ENCODE data around the gene NAA10. TPM values are rescaled to one million over a fixed set of nuclear protein-coding genes. Genes with fewer than 3 reads are reported as not detected.

Gene NAA10
- total and polyA plus RNA-seq, 2 donors from 2014 or later, result 79.3 to 120 TPM

DNA sequence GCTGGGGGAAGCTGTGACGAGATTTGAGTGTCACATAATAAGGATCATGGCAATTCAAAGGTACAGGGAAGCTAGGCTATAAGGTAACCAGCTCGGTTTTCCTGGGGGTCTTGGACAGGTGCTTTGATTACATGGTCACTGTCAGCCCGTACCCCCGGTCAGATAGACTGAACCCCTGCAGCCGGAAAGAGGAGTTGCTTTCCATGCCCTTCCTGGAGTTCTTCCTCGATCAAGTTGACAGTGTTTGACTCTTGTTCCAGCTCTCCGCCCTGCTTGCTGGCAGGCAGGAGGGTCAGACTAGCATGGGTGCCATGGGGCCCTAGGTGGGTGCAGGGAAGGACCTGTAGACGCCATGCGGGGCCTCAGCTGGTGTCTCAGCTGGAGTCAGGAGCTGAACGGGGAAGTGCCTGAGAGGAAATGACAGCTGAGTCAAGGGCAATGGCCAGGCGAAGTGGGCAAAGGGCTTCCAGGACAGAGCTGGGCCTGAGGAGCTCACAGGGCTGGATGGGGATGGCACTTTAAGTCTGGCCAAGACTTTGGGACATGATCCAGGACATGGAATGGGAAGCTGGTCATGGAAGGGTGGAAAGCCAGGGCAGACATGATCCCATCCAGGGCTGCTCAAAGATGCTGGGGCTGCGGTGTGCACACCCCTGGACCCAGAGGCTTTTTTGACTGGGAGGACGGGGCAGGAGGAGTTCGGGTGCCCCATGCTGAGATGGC, 39.3 kb upstream of the NAA10 start:
- TF ChIP-seq, protein P1, sequence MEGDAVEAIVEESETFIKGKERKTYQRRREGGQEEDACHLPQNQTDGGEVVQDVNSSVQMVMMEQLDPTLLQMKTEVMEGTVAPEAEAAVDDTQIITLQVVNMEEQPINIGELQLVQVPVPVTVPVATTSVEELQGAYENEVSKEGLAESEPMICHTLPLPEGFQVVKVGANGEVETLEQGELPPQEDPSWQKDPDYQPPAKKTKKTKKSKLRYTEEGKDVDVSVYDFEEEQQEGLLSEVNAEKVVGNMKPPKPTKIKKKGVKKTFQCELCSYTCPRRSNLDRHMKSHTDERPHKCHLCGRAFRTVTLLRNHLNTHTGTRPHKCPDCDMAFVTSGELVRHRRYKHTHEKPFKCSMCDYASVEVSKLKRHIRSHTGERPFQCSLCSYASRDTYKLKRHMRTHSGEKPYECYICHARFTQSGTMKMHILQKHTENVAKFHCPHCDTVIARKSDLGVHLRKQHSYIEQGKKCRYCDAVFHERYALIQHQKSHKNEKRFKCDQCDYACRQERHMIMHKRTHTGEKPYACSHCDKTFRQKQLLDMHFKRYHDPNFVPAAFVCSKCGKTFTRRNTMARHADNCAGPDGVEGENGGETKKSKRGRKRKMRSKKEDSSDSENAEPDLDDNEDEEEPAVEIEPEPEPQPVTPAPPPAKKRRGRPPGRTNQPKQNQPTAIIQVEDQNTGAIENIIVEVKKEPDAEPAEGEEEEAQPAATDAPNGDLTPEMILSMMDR (IDR thresholded peaks at IDR 0.05; ENCODE audit: borderline replicate concordance, extremely low read depth, insufficient read depth), result no peak
- no peak for FAIRE-seq
- H3K4me1 ChIP-seq (ENCODE audit: control insufficient read depth in 2 of 3, insufficient read depth in 2 of 3, low read depth in 1 of 3, low read length in 3 of 3), result peaks cover 0 to 18% (median 5%) of the 10 kb centered on the region in 3 donors
- peak in 1 of 5 donors; percentile 78 for DNase-seq
- no peaks in the 10 kb centered on the region for H3K9me3 ChIP-seq (ENCODE audit: control insufficient read depth in 2 of 3, insufficient read depth in 1 of 3, low read length in 3 of 3)
- no peaks in the 10 kb centered on the region for H3K27me3 ChIP-seq (ENCODE audit: control insufficient read depth, insufficient read depth, low read length)
- H3K9ac ChIP-seq (ENCODE audit: low read length in 3 of 3), result peak overlapping the region in 1 of 3 donors; percentile 6
- H3K4me3 ChIP-seq (ENCODE audit: low read length in 3 of 3), result peak overlapping the region in 1 of 3 donors; percentile 69
- intact Hi-C loops (cut with DNase I), result no loop called here
- H3K36me3 ChIP-seq (ENCODE audit: control insufficient read depth in 2 of 3, insufficient read depth in 3 of 3, low read length in 3 of 3), result no peaks in the 10 kb centered on the region
- H3K27ac ChIP-seq (ENCODE audit: low read depth in 2 of 2, low read length in 2 of 2), result peak overlapping the region; percentile 80 to 91

DNA sequence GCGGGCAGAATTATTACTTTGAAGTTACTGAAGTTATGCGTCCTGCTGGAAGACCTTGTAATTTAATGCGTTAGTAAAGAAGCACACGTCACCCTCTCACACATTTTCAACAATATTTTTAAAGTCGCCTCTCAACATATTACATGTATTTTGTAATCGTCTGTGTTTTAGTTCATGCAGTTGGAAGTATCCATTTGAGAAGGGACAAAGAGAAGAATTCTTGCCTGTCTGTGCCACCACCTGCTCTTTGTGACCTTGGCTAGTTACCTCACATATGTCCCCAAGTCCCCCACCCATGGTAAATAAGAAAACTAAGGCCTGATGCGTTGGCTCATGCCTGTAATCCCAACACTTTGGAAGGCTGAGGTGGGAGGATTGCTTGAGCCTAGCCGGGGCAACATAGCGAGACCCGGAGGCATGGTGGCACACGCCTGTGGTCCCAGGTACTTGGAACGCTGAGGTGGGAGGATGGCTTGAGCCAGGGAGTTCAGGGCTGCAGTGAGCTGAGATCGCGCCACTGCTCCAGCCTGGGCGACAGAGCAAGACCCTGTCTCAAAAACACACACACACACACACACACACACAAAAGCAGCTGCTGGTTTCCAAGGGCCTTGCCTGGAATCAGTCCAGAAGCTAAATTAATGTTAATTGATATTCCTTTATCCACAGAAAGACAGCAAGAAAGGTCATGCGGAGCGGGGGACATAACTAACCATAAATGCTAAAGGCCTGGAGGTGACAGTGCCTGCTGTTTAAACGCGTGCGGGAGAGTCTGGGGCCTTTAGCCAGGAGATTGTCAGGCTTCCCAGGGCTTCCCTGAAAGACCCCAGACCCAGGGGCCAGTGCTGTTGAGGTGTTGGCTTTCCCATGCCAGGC, 38.5 kb upstream of the NAA10 start:
- no peaks in the 10 kb centered on the region for H3K36me3 ChIP-seq (ENCODE audit: control insufficient read depth in 2 of 3, insufficient read depth in 3 of 3, low read length in 3 of 3)
- H3K4me3 ChIP-seq (ENCODE audit: low read length in 3 of 3), result peak overlapping the region; percentile 67 to 82 (median 69)
- intact Hi-C loops (cut with DNase I), result no loop called here
- H3K4me1 ChIP-seq (ENCODE audit: control insufficient read depth in 2 of 3, insufficient read depth in 2 of 3, low read depth in 1 of 3, low read length in 3 of 3), result peaks cover 0 to 23% (median 11%) of the 10 kb centered on the region in 3 donors
- H3K9ac ChIP-seq (ENCODE audit: low read length in 3 of 3), result peak overlapping the region; percentile 29 to 81 (median 64)
- no peak for FAIRE-seq
- H3K9me3 ChIP-seq (ENCODE audit: control insufficient read depth in 2 of 3, insufficient read depth in 1 of 3, low read length in 3 of 3), result no peaks in the 10 kb centered on the region
- peak overlapping the region; percentile 80 to 91 for H3K27ac ChIP-seq (ENCODE audit: low read depth in 2 of 2, low read length in 2 of 2)
- H3K27me3 ChIP-seq (ENCODE audit: control insufficient read depth, insufficient read depth, low read length), result no peaks in the 10 kb centered on the region
- peak in 4 of 5 donors; percentile 25 to 69 (median 50) for DNase-seq
- TF ChIP-seq, protein P1 (IDR thresholded peaks at IDR 0.05; ENCODE audit: borderline replicate concordance, extremely low read depth, insufficient read depth), result no peak

DNA sequence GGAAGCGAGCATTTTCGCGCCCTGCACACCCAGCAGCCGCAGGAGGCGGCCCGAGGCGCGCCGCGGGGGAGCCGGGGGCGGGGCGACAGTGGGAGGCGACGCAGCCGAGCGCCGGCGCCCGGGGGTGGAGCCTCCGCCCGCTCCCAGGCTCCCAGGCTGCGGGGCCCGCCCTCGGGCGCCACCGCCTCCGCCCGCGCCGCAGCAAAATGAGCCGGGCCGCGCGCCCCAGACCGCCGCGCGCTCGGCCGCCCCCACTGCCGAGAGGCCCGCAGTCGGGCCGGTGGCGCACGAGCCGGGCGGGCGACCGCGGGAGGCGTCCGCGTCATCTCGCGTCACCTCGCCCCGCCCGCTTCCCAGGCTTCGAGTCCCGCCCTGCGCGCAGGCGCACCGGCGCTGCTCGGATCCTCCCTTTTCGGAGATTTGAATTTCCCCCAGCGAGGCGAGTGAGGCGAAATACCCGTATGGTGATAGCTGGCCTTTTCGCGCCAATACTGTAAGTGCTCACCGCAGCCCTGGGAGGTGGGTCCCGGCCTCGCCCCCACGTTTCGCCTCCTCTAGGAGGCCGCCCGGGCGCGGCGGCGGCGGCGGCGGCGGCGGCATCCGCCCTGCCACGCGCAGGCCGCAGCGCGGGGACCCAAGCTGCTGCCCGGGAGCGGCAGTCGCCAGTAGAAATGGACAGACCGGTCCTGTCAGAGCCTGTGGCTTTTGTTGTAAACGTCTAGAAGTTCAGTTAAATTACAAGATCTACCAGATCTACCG, 37.7 kb upstream of the NAA10 start, which contains the start of gene TMEM187:
Gene TMEM187, plus strand, starts transcription at position 387 of the 759 bp plus-strand sequence. CDS start 9,309 bp downstream, outside the sequence.
- Histone ChIP-seq H3K9ac (ENCODE audit: low read length in 3 of 3) (peak within 1 kb of the TSS; percentile 95 to 98 (median 98)), H3K27me3 (ENCODE audit: control insufficient read depth, insufficient read depth, low read length) (no peaks in the 10 kb centered on the region), H3K27ac (ENCODE audit: low read depth in 2 of 2, low read length in 2 of 2) (peak within 1 kb of the TSS; percentile 99 to 100), H3K4me1 (ENCODE audit: control insufficient read depth in 2 of 3, insufficient read depth in 2 of 3, low read depth in 1 of 3, low read length in 3 of 3) (peaks cover 0 to 31% (median 19%) of the 10 kb centered on the region in 3 donors), H3K36me3 (ENCODE audit: control insufficient read depth in 2 of 3, insufficient read depth in 3 of 3, low read length in 3 of 3) (no peaks in the 10 kb centered on the region), H3K4me3 (ENCODE audit: low read length in 3 of 3) (peak within 1 kb of the TSS; percentile 82 to 92 (median 88)), H3K9me3 (ENCODE audit: control insufficient read depth in 2 of 3, insufficient read depth in 1 of 3, low read length in 3 of 3) (no peaks in the 10 kb centered on the region)
- DNase-seq (peak; percentile 92 to 96 (median 95)), FAIRE-seq (no peak)
- intact Hi-C loops (cut with DNase I), result no loop called here
- TF ChIP-seq, protein P1 (IDR thresholded peaks at IDR 0.05; ENCODE audit: borderline replicate concordance, extremely low read depth, insufficient read depth), result no peak

All from kidney (tissue), 14 donors.